Breast epithelium (tissue), 4 donors: ENCODE measurements around the gene HGFAC. TPM values are rescaled to one million over a fixed set of nuclear protein-coding genes. Genes with fewer than 3 reads are reported as not detected.

Experiments used
- DNase-seq, 2 donors: peaks; one replicate each; pipeline ENCODE4 v3.0.0-alpha.2; 2019; ENCODE audit warnings: low spot score in 2 of 2
- H3K27ac ChIP-seq, 2 donors: fragments of 200-600 bp; sonication (generic) in 1 of 2; one replicate each; pipeline ENCODE4 v1.5.1; 2016 to 2019; ENCODE audit warnings: mild to moderate bottlenecking in 1 of 2
- H3K27me3 ChIP-seq, 2 donors: fragments of 200-600 bp; sonication (generic) in 1 of 2; one replicate each; pipeline versions ENCODE4 v1.5.1 to v1.6.0; 2017 to 2019; ENCODE audit warnings: control low read depth in 1 of 2, mild to moderate bottlenecking in 1 of 2
- H3K36me3 ChIP-seq: fragments of 200-600 bp; one replicate; pipeline ENCODE4 v1.5.1; 2019
- H3K4me1 ChIP-seq, 2 donors: fragments of 200-600 bp; sonication (generic); one replicate each; pipeline ENCODE4 v1.5.1; 2016 to 2019; ENCODE audit warnings: control low read depth in 1 of 2
- H3K4me3 ChIP-seq, 3 donors: fragments of 200-600 bp; sonication (generic); 1 replicate in 2 of 3; 2 replicates in 1 of 3; pipeline ENCODE4 v1.5.1; 2016 to 2019; ENCODE audit warnings: mild to moderate bottlenecking in 3 of 3, moderate library complexity in 2 of 3
- H3K9me3 ChIP-seq, 2 donors: fragments of 200-600 bp; sonication (generic) in 1 of 2; one replicate each; pipeline ENCODE4 v1.5.1; 2016 to 2019; ENCODE audit warnings: control low read depth in 1 of 2
- POLR2A ChIP-seq: fragments of 450-650 bp; IDR thresholded peaks from one replicate; pipeline ENCODE4 v1.6.1; 2016; ENCODE audit warnings: antibody characterized with exemption, mild to moderate bottlenecking, moderate library complexity
- POLR2AphosphoS5 ChIP-seq, 3 donors: sonication (generic); formaldehyde crosslinking; IDR thresholded peaks; one replicate each; pipeline ENCODE4 v1.6.1; 2017; ENCODE audit warnings: antibody characterized with exemption in 3 of 3
- intact Hi-C: fragments of 100-400 bp; cut with DNase I; formaldehyde crosslinking; loops from one replicate; pipeline ENCODE4 v1.15.1; 2023; ENCODE audit warnings: low total_unique reads
- total RNA-seq, 3 donors: library from RNA; depleted of rRNA; stranded (reverse); fragments of >200 nt; gene quantifications; one replicate each; pipeline ENCODE4 v1.1.0, GENCODE V29; 2016
- TF ChIP-seq, protein P1 (sequence below), 3 donors: fragments of 450-650 bp; IDR thresholded peaks; one replicate each; pipeline ENCODE4 v1.5.1; 2016 to 2017; ENCODE audit warnings: antibody characterized with exemption in 3 of 3, mild to moderate bottlenecking in 3 of 3, moderate library complexity in 3 of 3

HGFAC gene
- total RNA-seq, 3 donors from 2014 or later = 0.59 to 1.3 TPM; not detected in 1

DNA sequence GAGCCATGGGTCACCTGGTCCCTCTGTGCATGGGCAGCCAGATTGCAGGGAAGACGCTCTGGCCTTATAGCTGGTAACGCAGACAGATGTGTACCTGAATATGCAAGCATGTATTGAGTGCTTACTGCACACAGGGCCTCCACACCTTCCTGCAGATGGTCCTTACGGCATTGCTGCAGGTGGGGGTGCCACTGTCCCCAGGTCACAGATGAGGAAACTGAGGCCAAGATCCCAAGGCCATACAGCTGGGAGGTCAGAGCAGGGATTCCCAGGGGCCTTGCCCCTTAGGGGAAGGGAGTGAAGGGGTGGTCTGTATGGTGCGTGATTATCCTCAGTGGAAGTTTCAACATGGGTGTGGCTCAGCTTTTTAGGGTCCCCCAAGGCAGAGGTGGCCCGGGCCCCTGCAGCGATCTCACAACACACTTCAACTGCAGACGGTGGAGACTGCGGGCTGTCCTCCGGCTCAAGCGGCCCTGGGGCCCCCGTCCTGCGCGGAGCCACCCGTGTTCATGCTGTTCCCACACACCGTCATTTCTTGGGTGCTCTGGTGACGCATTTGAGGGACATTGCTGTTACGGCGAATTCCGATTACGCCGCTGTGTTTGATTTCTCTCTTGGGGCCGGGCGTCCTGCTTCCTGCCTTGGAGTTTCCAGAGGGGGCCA is 29.5 kb downstream of the HGFAC start:
- Histone ChIP-seq H3K27me3 (peaks cover 0 to 20% of the 10 kb centered on the region in 2 donors), H3K36me3 (no peaks in the 10 kb centered on the region), H3K9me3 (no peaks in the 10 kb centered on the region), H3K4me1 (no peaks in the 10 kb centered on the region), H3K27ac (no peak overlapping the region), H3K4me3 (no peak overlapping the region)
- TF ChIP-seq POLR2A = no peak
- no peak for DNase-seq
- intact Hi-C loops = no loop called here

GRCh38 chr4:3471886-3472285 is 30.1 kb downstream of the HGFAC start:
- Histone ChIP-seq H3K4me3 (no peak overlapping the region), H3K36me3 (no peaks in the 10 kb centered on the region), H3K27me3 (peaks cover 0 to 13% of the 10 kb centered on the region in 2 donors), H3K9me3 (no peaks in the 10 kb centered on the region), H3K27ac (no peak overlapping the region), H3K4me1 (no peaks in the 10 kb centered on the region)
- intact Hi-C loops = no loop called here
- TF ChIP-seq POLR2AphosphoS5 (IDR thresholded peaks at IDR 0.05) (no peak), POLR2A (no peak)
- TF ChIP-seq, protein P1, sequence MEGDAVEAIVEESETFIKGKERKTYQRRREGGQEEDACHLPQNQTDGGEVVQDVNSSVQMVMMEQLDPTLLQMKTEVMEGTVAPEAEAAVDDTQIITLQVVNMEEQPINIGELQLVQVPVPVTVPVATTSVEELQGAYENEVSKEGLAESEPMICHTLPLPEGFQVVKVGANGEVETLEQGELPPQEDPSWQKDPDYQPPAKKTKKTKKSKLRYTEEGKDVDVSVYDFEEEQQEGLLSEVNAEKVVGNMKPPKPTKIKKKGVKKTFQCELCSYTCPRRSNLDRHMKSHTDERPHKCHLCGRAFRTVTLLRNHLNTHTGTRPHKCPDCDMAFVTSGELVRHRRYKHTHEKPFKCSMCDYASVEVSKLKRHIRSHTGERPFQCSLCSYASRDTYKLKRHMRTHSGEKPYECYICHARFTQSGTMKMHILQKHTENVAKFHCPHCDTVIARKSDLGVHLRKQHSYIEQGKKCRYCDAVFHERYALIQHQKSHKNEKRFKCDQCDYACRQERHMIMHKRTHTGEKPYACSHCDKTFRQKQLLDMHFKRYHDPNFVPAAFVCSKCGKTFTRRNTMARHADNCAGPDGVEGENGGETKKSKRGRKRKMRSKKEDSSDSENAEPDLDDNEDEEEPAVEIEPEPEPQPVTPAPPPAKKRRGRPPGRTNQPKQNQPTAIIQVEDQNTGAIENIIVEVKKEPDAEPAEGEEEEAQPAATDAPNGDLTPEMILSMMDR (IDR thresholded peaks at IDR 0.05) = no peak
- no peak for DNase-seq

DNA sequence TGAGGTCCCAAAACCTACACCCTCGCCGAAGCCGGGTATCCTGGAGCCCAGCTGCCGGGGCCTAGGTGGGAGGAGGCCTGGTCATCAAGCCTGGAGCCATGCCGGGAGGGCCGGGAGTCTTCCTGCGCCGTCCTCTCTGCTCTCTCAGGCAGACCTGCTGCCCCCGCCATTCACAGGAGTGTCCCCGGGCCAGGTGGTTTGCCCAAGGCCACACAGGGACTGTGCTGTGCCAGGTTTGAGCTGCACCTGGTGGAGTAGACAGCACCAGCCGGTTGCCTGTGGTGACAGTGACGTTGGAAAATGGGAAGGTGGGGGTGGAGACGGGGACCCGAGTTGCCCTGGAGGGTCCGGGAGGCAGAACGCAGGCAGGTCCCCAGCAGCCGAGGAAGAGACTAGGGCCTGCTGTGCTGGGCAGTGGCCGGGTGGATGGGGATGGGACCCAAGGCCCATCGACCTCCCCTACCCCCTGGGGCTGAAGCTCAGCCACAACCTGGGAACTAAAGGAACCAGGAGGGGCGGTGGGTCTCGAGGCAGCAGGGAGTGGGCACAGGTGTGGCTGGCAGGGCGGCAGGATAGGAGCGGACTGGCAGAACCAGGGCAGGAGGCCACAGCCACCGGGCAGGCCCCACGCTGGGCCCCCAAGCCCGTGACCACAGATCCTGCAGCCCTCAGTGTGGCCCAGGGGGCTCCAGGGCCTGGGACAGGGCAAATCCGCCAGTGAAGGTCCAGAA is 30.8 kb downstream of the HGFAC start:
- no peak overlapping the region for H3K4me3 ChIP-seq
- intact Hi-C loops = no loop called here
- H3K27ac ChIP-seq = no peak overlapping the region
- H3K9me3 ChIP-seq = no peaks in the 10 kb centered on the region
- H3K27me3 ChIP-seq = peaks cover 0 to 10% of the 10 kb centered on the region in 2 donors
- TF ChIP-seq, protein P1 (IDR thresholded peaks at IDR 0.05) = no peak
- no peak for TF ChIP-seq POLR2AphosphoS5 (IDR thresholded peaks at IDR 0.05)
- H3K36me3 ChIP-seq = no peaks in the 10 kb centered on the region
- no peak for DNase-seq
- no peaks in the 10 kb centered on the region for H3K4me1 ChIP-seq

- intact Hi-C loops = no loop called here
- no peak overlapping the region for H3K4me3 ChIP-seq
- H3K27me3 ChIP-seq = peaks cover 0 to 10% of the 10 kb centered on the region in 2 donors
- no peaks in the 10 kb centered on the region for H3K4me1 ChIP-seq
- no peaks in the 10 kb centered on the region for H3K9me3 ChIP-seq
- H3K27ac ChIP-seq = no peak overlapping the region
- TF ChIP-seq POLR2A (no peak), POLR2AphosphoS5 (IDR thresholded peaks at IDR 0.05) (no peak)
- TF ChIP-seq, protein P1 (IDR thresholded peaks at IDR 0.05) = no peak
- DNase-seq = no peak
- no peaks in the 10 kb centered on the region for H3K36me3 ChIP-seq
Measured at GRCh38 chr4:3473181-3473950, 31.6 kb downstream of the HGFAC start.

- Histone ChIP-seq H3K4me1 (no peaks in the 10 kb centered on the region), H3K9me3 (no peaks in the 10 kb centered on the region), H3K36me3 (no peaks in the 10 kb centered on the region), H3K27ac (no peak overlapping the region), H3K27me3 (peaks cover 0 to 10% of the 10 kb centered on the region in 2 donors), H3K4me3 (no peak overlapping the region)
- intact Hi-C loops = no loop called here
- TF ChIP-seq, protein P1 (IDR thresholded peaks at IDR 0.05) = no peak
- TF ChIP-seq POLR2AphosphoS5 (IDR thresholded peaks at IDR 0.05) (no peak), POLR2A (no peak)
- no peak for DNase-seq
Measured at GRCh38 chr4:3473996-3474765, 32.4 kb downstream of the HGFAC start.
